Nephron (organoid): Measurements from ENCODE around the gene KSR2.

ENCODE experiments used
- H3K27ac Mint-ChIP-seq, 3 experiments: 2 replicates each; pipeline ENCODE4 v1.8.0; 2020; ENCODE audit warnings: mixed read lengths in 3 of 3, mild to moderate bottlenecking in 2 of 3, moderate library complexity in 1 of 3
- H3K27me3 Mint-ChIP-seq: 2 replicates; pipeline ENCODE4 v1.8.0; 2021; ENCODE audit warnings: low read depth, mild to moderate bottlenecking, moderate library complexity, mixed read lengths
- H3K36me3 Mint-ChIP-seq: 2 replicates; pipeline ENCODE4 v1.8.0; 2020; ENCODE audit warnings: low read depth, mixed read lengths
- H3K4me1 Mint-ChIP-seq: 2 replicates; pipeline ENCODE4 v1.8.0; 2020; ENCODE audit warnings: mixed read lengths
- H3K4me3 Mint-ChIP-seq, 3 experiments: 2 replicates each; pipeline ENCODE4 v1.8.0; 2020; ENCODE audit warnings: mild to moderate bottlenecking in 3 of 3, mixed read lengths in 3 of 3, moderate library complexity in 2 of 3
- H3K9me3 Mint-ChIP-seq: 2 replicates; pipeline ENCODE4 v1.8.0; 2020; ENCODE audit warnings: mixed read lengths
- CTCF ChIP-seq, 3 experiments: fragments of 200-600 bp; sonication (generic); IDR thresholded peaks; one replicate each; pipeline ENCODE4 v1.5.0; 2021; ENCODE audit warnings: antibody characterized with exemption in 3 of 3; ENCODE audit not compliant: unreplicated experiment in 3 of 3

KSR2 gene

GRCh38 chr12:117593815-117594400 is 374.9 kb downstream of the KSR2 start:
- TF ChIP-seq CTCF (IDR thresholded peaks at IDR 0.05; ENCODE audit: unreplicated experiment in 3 of 3), result no peak
- Mint-ChIP-seq H3K27me3 (peaks cover 54% of the 10 kb centered on the region), H3K27ac (no peak overlapping the region), H3K4me1 (peaks cover 15% of the 10 kb centered on the region), H3K4me3 (no peak overlapping the region), H3K9me3 (peaks cover 25% of the 10 kb centered on the region), H3K36me3 (no peaks in the 10 kb centered on the region)

GRCh38 chr12:117592588-117593305 is 376.0 kb downstream of the KSR2 start:
- peaks cover 62% of the 10 kb centered on the region for H3K27me3 Mint-ChIP-seq

GRCh38 chr12:117590999-117591398 is 377.8 kb downstream of the KSR2 start:
- peaks cover 19% of the 10 kb centered on the region for H3K9me3 Mint-ChIP-seq
- H3K27ac Mint-ChIP-seq, result no peak overlapping the region
- peaks cover 66% of the 10 kb centered on the region for H3K27me3 Mint-ChIP-seq
- H3K36me3 Mint-ChIP-seq, result no peaks in the 10 kb centered on the region
- no peak overlapping the region for H3K4me3 Mint-ChIP-seq
- peaks cover 9% of the 10 kb centered on the region for H3K4me1 Mint-ChIP-seq
- no peak for TF ChIP-seq CTCF (IDR thresholded peaks at IDR 0.05; ENCODE audit: unreplicated experiment in 3 of 3)

More at GRCh38 chr12:117592588-117593305, 376.0 kb downstream of the KSR2 start:
- H3K4me1 Mint-ChIP-seq, result peaks cover 15% of the 10 kb centered on the region
- no peak overlapping the region for H3K4me3 Mint-ChIP-seq
- H3K36me3 Mint-ChIP-seq, result no peaks in the 10 kb centered on the region
- peaks cover 25% of the 10 kb centered on the region for H3K9me3 Mint-ChIP-seq
- no peak for TF ChIP-seq CTCF (IDR thresholded peaks at IDR 0.05; ENCODE audit: unreplicated experiment in 3 of 3)
- H3K27ac Mint-ChIP-seq, result no peak overlapping the region

- Mint-ChIP-seq H3K27me3 (peaks cover 71% of the 10 kb centered on the region), H3K4me1 (peaks cover 9% of the 10 kb centered on the region), H3K4me3 (no peak overlapping the region), H3K27ac (no peak overlapping the region), H3K36me3 (no peaks in the 10 kb centered on the region), H3K9me3 (peaks cover 19% of the 10 kb centered on the region)
- no peak for TF ChIP-seq CTCF (IDR thresholded peaks at IDR 0.05; ENCODE audit: unreplicated experiment in 3 of 3)
Measured at GRCh38 chr12:117590386-117590785, 378.4 kb downstream of the KSR2 start.

GRCh38 chr12:117589021-117589420 is 379.8 kb downstream of the KSR2 start:
- peaks cover 7% of the 10 kb centered on the region for H3K4me1 Mint-ChIP-seq
- no peak overlapping the region for H3K27ac Mint-ChIP-seq
- no peak for TF ChIP-seq CTCF (IDR thresholded peaks at IDR 0.05; ENCODE audit: unreplicated experiment in 3 of 3)
- H3K36me3 Mint-ChIP-seq, result no peaks in the 10 kb centered on the region
- H3K9me3 Mint-ChIP-seq, result peaks cover 19% of the 10 kb centered on the region
- H3K27me3 Mint-ChIP-seq, result peaks cover 85% of the 10 kb centered on the region
- H3K4me3 Mint-ChIP-seq, result no peak overlapping the region
